GM12873 (cell line): ENCODE data around the gene LRRTM4.

Source experiments
- CTCF ChIP-seq: IDR thresholded peaks from 2 replicates; pipeline ENCODE4 v1.5.1; 2012; ENCODE audit warnings: low read depth, mild to moderate bottlenecking, moderate library complexity, low read length, control low read depth; ENCODE audit not compliant: insufficient read depth; ENCODE audit errors: missing control alignments

LRRTM4 gene

GRCh38 chr2:77522888-77523287 lies 712 bp upstream of the LRRTM4 start:
- TF ChIP-seq CTCF: no peak

GRCh38 chr2:77521548-77521891 lies 656 bp downstream of the LRRTM4 start:
- no peak for TF ChIP-seq CTCF

GRCh38 chr2:77520641-77521547 lies 1.3 kb downstream of the LRRTM4 start:
- no peak for TF ChIP-seq CTCF

- TF ChIP-seq CTCF: no peak
Measured at GRCh38 chr2:77519888-77520506, 2.2 kb downstream of the LRRTM4 start.

GRCh38 chr2:77519164-77519887 lies 2.9 kb downstream of the LRRTM4 start:
- no peak for TF ChIP-seq CTCF

GRCh38 chr2:77518311-77518710 lies 3.9 kb downstream of the LRRTM4 start:
- no peak for TF ChIP-seq CTCF

GRCh38 chr2:77513191-77513590 lies 9.0 kb downstream of the LRRTM4 start:
- no peak for TF ChIP-seq CTCF
